HEK293 (cell line): ENCODE data around the gene ZNG1C.
"Not testable (repeated sequence)": the region's sequence is repeated elsewhere in the genome, so short reads cannot be mapped to it uniquely, and the experiment has no call there.

ENCODE experiments used
- CTCF ChIA-PET: fragments of 350-600 bp; formaldehyde crosslinking; extraction: SDS; loops from one replicate; lab custom pipeline; 2021; ENCODE audit warnings: antibody characterized with exemption; lab: Yijun Ruan, JAX
- POLR2A ChIA-PET: fragments of 300-600 bp; formaldehyde crosslinking; extraction: SDS; loops from one replicate; lab custom pipeline; 2020; ENCODE audit warnings: antibody characterized with exemption, inconsistent platforms; lab: Yijun Ruan, JAX
- H3K27ac ChIP-seq: fragments of 200-500 bp; sonication (Bioruptor generic); 2 replicates; pipeline ENCODE4 v1.5.1; 2014; ENCODE audit warnings: low read depth, low read length, control low read depth, inconsistent platforms; ENCODE audit errors: extremely low read depth
- H3K36me3 ChIP-seq, 2 experiments: fragments of 200-500 bp in 1 of 2; sonication (Bioruptor generic) in 1 of 2; 1 replicate in 1 of 2; 2 replicates in 1 of 2; pipeline ENCODE4 v1.5.1; 2014 to 2017; ENCODE audit warnings: inconsistent platforms in 2 of 2, low read length in 2 of 2; ENCODE audit not compliant: control insufficient read depth in 2 of 2, insufficient read depth in 1 of 2
- H3K4me1 ChIP-seq: fragments of 200-500 bp; sonication (Bioruptor generic); 2 replicates; pipeline ENCODE4 v1.5.1; 2014; ENCODE audit warnings: mild to moderate bottlenecking, low read length, inconsistent platforms; ENCODE audit not compliant: control insufficient read depth, insufficient read depth
- H3K4me3 ChIP-seq: 2 replicates; pipeline ENCODE4 v1.5.1; 2011; ENCODE audit warnings: low read depth, mild to moderate bottlenecking, control low read depth, low read length, moderate library complexity
- H3K9me3 ChIP-seq: fragments of 200-500 bp; sonication (Bioruptor generic); 2 replicates; pipeline ENCODE4 v1.5.1; 2014; ENCODE audit warnings: low read depth, low read length, inconsistent platforms; ENCODE audit not compliant: control insufficient read depth, insufficient read depth

The ZNG1C gene

DNA sequence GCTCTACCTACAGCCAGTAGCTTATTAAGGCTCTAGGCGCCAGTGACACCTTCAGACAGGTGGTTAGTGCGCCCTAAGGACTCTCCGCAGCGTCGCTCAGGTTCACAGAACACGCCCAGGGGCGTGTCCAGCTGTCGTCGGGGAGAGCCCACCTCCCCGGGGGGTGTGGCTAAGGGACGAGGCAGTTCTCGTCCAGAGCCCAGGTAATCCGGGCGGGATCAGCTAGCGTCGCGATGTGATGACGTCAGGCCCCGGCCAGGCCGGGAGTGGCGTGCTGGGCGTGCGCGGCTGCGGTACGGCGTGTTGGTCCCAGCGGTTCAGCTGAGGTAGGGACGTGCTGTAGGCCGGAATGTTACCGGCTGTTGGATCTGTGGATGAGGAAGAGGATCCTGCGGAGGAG, at the start of gene ZNG1C:
ZNG1C (plus strand) TSS at position 301 of the 400 bp plus-strand sequence; CDS start at position 350, 49 bp downstream.
- H3K4me1 ChIP-seq, H3K9me3 ChIP-seq, H3K27ac ChIP-seq, H3K36me3 ChIP-seq, CTCF ChIA-PET, H3K4me3 ChIP-seq, POLR2A ChIA-PET: not testable (repeated sequence)

- POLR2A ChIA-PET, H3K4me3 ChIP-seq, H3K4me1 ChIP-seq, H3K9me3 ChIP-seq, H3K27ac ChIP-seq, H3K36me3 ChIP-seq, CTCF ChIA-PET: not testable (repeated sequence)
Measured at GRCh38 chr9:68242437-68242836, 654 bp downstream of the ZNG1C start.

DNA sequence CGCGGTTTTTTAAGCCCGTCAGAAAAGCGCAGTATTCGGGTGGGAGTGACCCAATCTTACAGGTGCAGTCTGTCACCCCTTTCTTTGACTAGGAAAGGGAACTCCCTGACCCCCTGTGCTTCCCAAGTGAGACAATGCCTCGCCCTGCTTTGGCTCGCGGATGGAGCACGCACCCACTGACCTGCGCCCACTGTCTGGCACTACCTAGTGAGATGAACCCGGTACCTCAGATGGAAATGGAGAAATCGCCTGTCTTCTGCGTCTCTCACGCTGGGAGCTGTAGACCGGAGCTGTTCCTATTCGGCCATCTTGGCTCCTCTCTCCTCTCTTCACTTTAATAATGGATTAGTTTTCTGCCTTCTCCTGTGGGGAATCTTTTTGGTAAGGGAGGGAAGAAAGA, 39.3 kb downstream of the ZNG1C start:
- H3K9me3 ChIP-seq, H3K27ac ChIP-seq, CTCF ChIA-PET, H3K4me1 ChIP-seq, H3K36me3 ChIP-seq, H3K4me3 ChIP-seq, POLR2A ChIA-PET: not testable (repeated sequence)

GRCh38 chr9:68302567-68302966, 60.8 kb downstream of the ZNG1C start, which contains the start of gene FOXD4L3:
TSS of gene FOXD4L3 (plus strand) at chr9:68302867. CDS start at chr9:68302952, 85 bp downstream.
- H3K9me3 ChIP-seq, CTCF ChIA-PET, H3K36me3 ChIP-seq, H3K27ac ChIP-seq, POLR2A ChIA-PET, H3K4me1 ChIP-seq, H3K4me3 ChIP-seq: not testable (repeated sequence)

DNA sequence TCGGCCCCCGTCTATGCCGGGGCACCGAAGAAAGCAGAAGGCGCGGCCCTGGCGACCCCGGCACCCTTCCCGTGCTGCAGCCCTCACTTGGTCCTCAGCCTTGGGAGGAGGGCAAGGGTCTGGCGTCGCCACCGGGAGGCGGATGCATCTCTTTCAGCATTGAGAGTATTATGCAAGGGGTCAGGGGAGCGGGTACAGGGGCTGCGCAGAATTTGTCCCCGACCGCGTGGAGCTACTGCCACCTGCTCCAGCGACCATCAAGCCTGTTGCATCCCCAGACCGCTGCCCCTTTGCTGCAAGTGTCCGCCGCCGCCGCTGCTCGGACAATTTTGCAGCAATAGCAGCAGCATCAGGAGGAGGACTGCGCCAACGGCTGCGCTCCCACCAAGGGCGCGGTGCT, 62.0 kb downstream of the ZNG1C start:
- H3K4me3 ChIP-seq, H3K4me1 ChIP-seq, CTCF ChIA-PET, H3K27ac ChIP-seq, H3K36me3 ChIP-seq, H3K9me3 ChIP-seq, POLR2A ChIA-PET: not testable (repeated sequence)

DNA sequence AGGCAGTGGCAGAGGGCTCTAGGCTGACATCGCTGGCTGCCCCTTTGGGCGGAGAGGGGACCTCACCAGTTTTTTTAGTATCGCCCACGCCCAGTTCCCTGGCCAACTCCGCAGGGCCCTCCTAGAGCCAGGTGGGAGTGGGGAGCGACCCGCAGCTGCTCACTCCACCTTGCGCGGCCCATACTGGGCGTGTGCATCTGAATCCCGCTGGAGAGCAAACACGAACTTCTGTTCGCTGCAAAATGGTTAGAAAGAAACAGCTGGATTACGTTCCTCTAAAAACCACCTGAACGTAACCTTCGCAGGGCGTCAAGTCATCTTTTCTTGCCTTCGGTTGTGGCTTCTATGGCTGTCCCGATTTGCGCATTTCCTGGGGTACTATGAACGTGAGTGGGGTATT, 62.4 kb downstream of the ZNG1C start:
- H3K4me3 ChIP-seq, H3K27ac ChIP-seq, H3K9me3 ChIP-seq, POLR2A ChIA-PET, H3K4me1 ChIP-seq, H3K36me3 ChIP-seq, CTCF ChIA-PET: not testable (repeated sequence)

GRCh38 chr9:68304777-68305176, 63.0 kb downstream of the ZNG1C start:
- H3K27ac ChIP-seq, CTCF ChIA-PET, POLR2A ChIA-PET, H3K9me3 ChIP-seq, H3K36me3 ChIP-seq, H3K4me1 ChIP-seq, H3K4me3 ChIP-seq: not testable (repeated sequence)

- POLR2A ChIA-PET, H3K36me3 ChIP-seq, H3K4me3 ChIP-seq, H3K27ac ChIP-seq, CTCF ChIA-PET, H3K9me3 ChIP-seq, H3K4me1 ChIP-seq: not testable (repeated sequence)
Measured at GRCh38 chr9:68305680-68306285, 64.0 kb downstream of the ZNG1C start.

- CTCF ChIA-PET, H3K4me1 ChIP-seq, H3K4me3 ChIP-seq, H3K36me3 ChIP-seq, H3K9me3 ChIP-seq, POLR2A ChIA-PET, H3K27ac ChIP-seq: not testable (repeated sequence)
Measured at GRCh38 chr9:68306391-68306964, 64.7 kb downstream of the ZNG1C start.

DNA sequence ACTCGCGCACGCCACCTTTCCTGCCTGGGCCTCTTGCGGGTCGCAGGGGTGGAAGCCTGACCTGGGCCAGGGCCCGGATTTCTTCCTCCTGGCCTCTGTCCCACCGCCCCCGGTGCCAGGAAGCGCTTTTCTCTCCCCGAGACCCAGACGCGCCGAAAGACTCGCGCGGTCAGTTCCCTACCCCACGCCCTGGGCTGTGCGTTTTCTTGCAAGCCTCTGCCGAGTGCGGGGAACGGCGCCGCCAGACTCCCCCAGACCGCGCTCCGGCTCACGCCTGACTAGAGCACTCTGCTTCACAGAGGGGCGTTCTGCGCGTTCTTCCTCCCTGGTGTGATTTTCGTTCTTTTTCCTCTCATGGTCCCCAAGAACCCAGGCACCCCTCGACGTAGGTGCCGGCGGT, 65.3 kb downstream of the ZNG1C start:
- H3K27ac ChIP-seq, H3K4me3 ChIP-seq, H3K36me3 ChIP-seq, CTCF ChIA-PET, H3K9me3 ChIP-seq, POLR2A ChIA-PET, H3K4me1 ChIP-seq: not testable (repeated sequence)

DNA sequence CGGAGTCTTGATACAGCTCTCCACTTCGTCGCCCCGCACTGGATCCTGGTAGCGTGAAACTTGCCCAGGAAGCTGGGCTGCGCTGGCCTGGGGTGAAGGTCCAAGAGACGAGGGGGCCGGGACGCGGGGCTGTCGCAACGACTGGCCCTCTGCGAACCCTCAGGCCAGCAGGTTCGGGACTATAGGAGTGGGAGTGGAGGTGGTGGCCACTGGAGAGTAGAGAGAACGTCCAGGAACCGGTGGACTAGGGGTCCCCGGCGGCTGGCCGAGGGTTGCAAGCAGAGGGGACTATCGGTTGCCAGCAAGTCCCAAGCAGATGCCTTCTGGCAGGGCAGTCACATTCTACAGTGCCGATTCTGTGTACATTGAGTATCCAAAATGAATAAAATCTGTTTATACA, 65.9 kb downstream of the ZNG1C start:
- CTCF ChIA-PET, H3K4me3 ChIP-seq, H3K9me3 ChIP-seq, H3K4me1 ChIP-seq, H3K27ac ChIP-seq, POLR2A ChIA-PET, H3K36me3 ChIP-seq: not testable (repeated sequence)
